Gastroesophageal sphincter (tissue), 4 donors: ENCODE data around the gene DCDC1. TPM values are rescaled to one million over a fixed set of nuclear protein-coding genes. Genes with fewer than 3 reads are reported as not detected.

Source experiments
- ATAC-seq: fragments of 150-250 bp; one replicate; pipeline ENCODE4 v1.9.1; 2016; ENCODE audit warnings: mild to moderate bottlenecking, moderate library complexity
- H3K27ac ChIP-seq, 4 donors: fragments of 200-600 bp; sonication (generic) in 3 of 4; 1 replicate in 3 of 4; 2 replicates in 1 of 4; pipeline ENCODE4 v1.5.1; 2016 to 2019
- H3K27me3 ChIP-seq: fragments of 200-600 bp; sonication (generic); one replicate; pipeline ENCODE4 v1.5.1; 2019
- H3K36me3 ChIP-seq, 2 donors: fragments of 200-600 bp; sonication (generic); one replicate each; pipeline ENCODE4 v1.5.1; 2019; ENCODE audit warnings: control low read depth in 1 of 2
- H3K4me1 ChIP-seq, 3 donors: fragments of 200-600 bp; sonication (generic); 1 replicate in 2 of 3; 2 replicates in 1 of 3; pipeline ENCODE4 v1.5.1; 2016 to 2019; ENCODE audit warnings: control low read depth in 2 of 3
- H3K4me3 ChIP-seq, 2 donors: fragments of 200-600 bp; sonication (generic); one replicate each; pipeline ENCODE4 v1.5.1; 2019; ENCODE audit warnings: mild to moderate bottlenecking in 1 of 2, moderate library complexity in 1 of 2
- H3K9me3 ChIP-seq, 3 donors: fragments of 200-600 bp; sonication (generic); one replicate each; pipeline ENCODE4 v1.5.1; 2017 to 2019; ENCODE audit warnings: control low read depth in 2 of 3
- CTCF ChIP-seq, 4 experiments: fragments of 200-600 bp in 2 of 4; fragments of 450-650 bp in 2 of 4; sonication (generic) in 1 of 4; IDR thresholded peaks; one replicate each; pipeline ENCODE4 v1.5.1; 2017 to 2019; ENCODE audit warnings: antibody characterized with exemption in 4 of 4, mild to moderate bottlenecking in 2 of 4, moderate library complexity in 2 of 4
- EP300 ChIP-seq: sonication (generic); formaldehyde crosslinking; IDR thresholded peaks from one replicate; pipeline ENCODE4 v1.6.1; 2017; ENCODE audit warnings: antibody characterized with exemption, mild to moderate bottlenecking
- POLR2A ChIP-seq, 2 donors: fragments of 450-650 bp; IDR thresholded peaks; one replicate each; pipeline ENCODE4 v1.6.1; 2017; ENCODE audit warnings: antibody characterized with exemption in 2 of 2, mild to moderate bottlenecking in 2 of 2, moderate library complexity in 1 of 2
- POLR2AphosphoS5 ChIP-seq: sonication (generic); formaldehyde crosslinking; IDR thresholded peaks from one replicate; pipeline ENCODE4 v1.6.1; 2017; ENCODE audit warnings: antibody characterized with exemption
- WGBS, 2 donors: methylation state at CpG; one replicate each; pipeline ENCODE4 v1.1.5; 2018; ENCODE audit warnings: low coverage in 1 of 2; 5-methylcytosine and 5-hydroxymethylcytosine counted together
- total RNA-seq, 4 donors: library from RNA; depleted of rRNA; stranded (reverse); fragments of >200 nt; gene quantifications; one replicate each; pipeline ENCODE4 v1.1.0, GENCODE V29; 2016

The DCDC1 gene
- total RNA-seq, 4 donors from 2014 or later = 0.13 to 0.35 TPM; not detected in 2

- Histone ChIP-seq H3K27ac (no peak overlapping the region), H3K4me3 (no peak overlapping the region), H3K4me1 (no peaks in the 10 kb centered on the region), H3K27me3 (peaks cover 4% of the 10 kb centered on the region), H3K36me3 (no peaks in the 10 kb centered on the region), H3K9me3 (no peaks in the 10 kb centered on the region)
- ATAC-seq = no peak
- TF ChIP-seq POLR2AphosphoS5 (no peak), CTCF (IDR thresholded peaks at IDR 0.05) (no peak), POLR2A (IDR thresholded peaks at IDR 0.05) (no peak), EP300 (no peak)
These were observed 384.0 kb downstream of the DCDC1 start for GRCh38 chr11:30985536-30985935.

GRCh38 chr11:30984827-30985226 is 384.7 kb downstream of the DCDC1 start:
- H3K4me1 ChIP-seq = no peaks in the 10 kb centered on the region
- 39 to 59% methylated on average over 3 of the region's 3 CpGs for WGBS, 2 donors

GRCh38 chr11:30984442-30984816 is 385.1 kb downstream of the DCDC1 start:
- TF ChIP-seq EP300 = no peak
- TF ChIP-seq CTCF (IDR thresholded peaks at IDR 0.05) = no peak
- TF ChIP-seq POLR2AphosphoS5 = no peak
- TF ChIP-seq POLR2A (IDR thresholded peaks at IDR 0.05) = no peak
- ATAC-seq = no peak
- 40 to 47% methylated on average over 1 to 2 of the region's 4 CpGs for whole genome bisulfite sequencing, 2 donors
- H3K27ac ChIP-seq = no peak overlapping the region
- H3K4me3 ChIP-seq = no peak overlapping the region
- no peaks in the 10 kb centered on the region for H3K4me1 ChIP-seq
- H3K9me3 ChIP-seq = no peaks in the 10 kb centered on the region
- no peaks in the 10 kb centered on the region for H3K36me3 ChIP-seq
- H3K27me3 ChIP-seq = peaks cover 4% of the 10 kb centered on the region

More at GRCh38 chr11:30984827-30985226, 384.7 kb downstream of the DCDC1 start:
- Histone ChIP-seq H3K36me3 (no peaks in the 10 kb centered on the region), H3K27me3 (peaks cover 4% of the 10 kb centered on the region), H3K27ac (no peak overlapping the region), H3K9me3 (no peaks in the 10 kb centered on the region), H3K4me3 (no peak overlapping the region)
- TF ChIP-seq POLR2AphosphoS5 = no peak
- no peak for TF ChIP-seq POLR2A (IDR thresholded peaks at IDR 0.05)
- TF ChIP-seq CTCF (IDR thresholded peaks at IDR 0.05) = no peak
- no peak for TF ChIP-seq EP300
- ATAC-seq = no peak

GRCh38 chr11:30983776-30984441 is 385.6 kb downstream of the DCDC1 start:
- no peak for ATAC-seq
- H3K27ac ChIP-seq = no peak overlapping the region
- TF ChIP-seq EP300 = no peak
- TF ChIP-seq POLR2A (IDR thresholded peaks at IDR 0.05) = no peak
- TF ChIP-seq CTCF (IDR thresholded peaks at IDR 0.05) = no peak
- TF ChIP-seq POLR2AphosphoS5 = no peak
- H3K4me1 ChIP-seq = no peaks in the 10 kb centered on the region
- H3K36me3 ChIP-seq = no peaks in the 10 kb centered on the region
- no peaks in the 10 kb centered on the region for H3K9me3 ChIP-seq
- no peak overlapping the region for H3K4me3 ChIP-seq
- peaks cover 4% of the 10 kb centered on the region for H3K27me3 ChIP-seq
- WGBS, 2 donors = 40 to 62% methylated on average over 6 of the region's 6 CpGs

GRCh38 chr11:30983143-30983542 is 386.4 kb downstream of the DCDC1 start:
- 91 to 93% methylated on average over 2 of the region's 2 CpGs for WGBS, 2 donors
- Histone ChIP-seq H3K27ac (no peak overlapping the region), H3K36me3 (no peaks in the 10 kb centered on the region), H3K4me1 (no peaks in the 10 kb centered on the region), H3K4me3 (no peak overlapping the region), H3K9me3 (no peaks in the 10 kb centered on the region), H3K27me3 (peaks cover 4% of the 10 kb centered on the region)
- TF ChIP-seq POLR2A (IDR thresholded peaks at IDR 0.05) (no peak), CTCF (IDR thresholded peaks at IDR 0.05) (no peak), POLR2AphosphoS5 (no peak), EP300 (no peak)
- no peak for ATAC-seq
